ENCODE data around the gene TBC1D22B.

- no peak for TF ChIP-seq ZBTB49 (CRISPR knock-in tag; IDR thresholded peaks at IDR 0.05; ENCODE audit: borderline replicate concordance)
- no peak for TF ChIP-seq RNF2 (conservative IDR thresholded peaks at IDR 0.05; ENCODE audit: low read depth)
- no peak for TF ChIP-seq FIP1L1 (IDR thresholded peaks at IDR 0.05; ENCODE audit: borderline replicate concordance, insufficient read depth, low read depth, low read length)
- TF ChIP-seq BCL3 (CRISPR knock-in tag; IDR thresholded peaks at IDR 0.05): no peak
- TF ChIP-seq HMG20B (CRISPR knock-in tag; conservative IDR thresholded peaks at IDR 0.05): no peak
- TF ChIP-seq FOXM1 (CRISPR knock-in tag; IDR thresholded peaks at IDR 0.05): no peak
- TF ChIP-seq SP2 (CRISPR knock-in tag; IDR thresholded peaks at IDR 0.05): no peak
- no peak for TF ChIP-seq ZNF253 (CRISPR knock-in tag; IDR thresholded peaks at IDR 0.05; ENCODE audit: borderline replicate concordance)
- no peak for TF ChIP-seq CTCF (CRISPR knock-in tag; IDR thresholded peaks at IDR 0.05)
- TF ChIP-seq ZSCAN22 (CRISPR knock-in tag; IDR thresholded peaks at IDR 0.05): no peak
- TF ChIP-seq GABPB1 (CRISPR knock-in tag; IDR thresholded peaks at IDR 0.05): no peak
These were observed 50.7 kb downstream of the TBC1D22B start for GRCh38 chr6:37308069-37308815.

Measured in HepG2 (cell line).